Astrocyte (in vitro differentiated cells and primary cell): ENCODE data around the gene BICRA. TPM values are rescaled to one million over a fixed set of nuclear protein-coding genes. Genes with fewer than 3 reads are reported as not detected.

Experiments
- DNase-seq: peaks from one replicate; pipeline ENCODE4 v3.0.0-alpha.2; 2010; ENCODE audit warnings: low read depth
- FAIRE-seq: peaks from 2 replicates; lab custom pipeline; 2011; peaks lifted over from hg19 to GRCh38; lab: Jason Lieb, UNC
- H2AFZ ChIP-seq: 2 replicates; pipeline ENCODE4 v1.6.0; 2012; ENCODE audit warnings: low read depth, low read length, inconsistent platforms
- H3K27ac ChIP-seq: 2 replicates; pipeline ENCODE4 v1.5.1; 2011; ENCODE audit warnings: low read depth, low read length, inconsistent platforms
- H3K27me3 ChIP-seq: 2 replicates; pipeline ENCODE4 v1.6.0; 2011; ENCODE audit warnings: low read length, inconsistent platforms; ENCODE audit not compliant: insufficient read depth
- H3K36me3 ChIP-seq: 2 replicates; pipeline ENCODE4 v1.5.1; 2011; ENCODE audit warnings: low read length, inconsistent platforms; ENCODE audit not compliant: insufficient read depth
- H3K4me1 ChIP-seq: 2 replicates; pipeline ENCODE4 v1.5.1; 2011; ENCODE audit warnings: low read length, inconsistent platforms; ENCODE audit not compliant: insufficient read depth
- H3K4me2 ChIP-seq: 2 replicates; pipeline ENCODE4 v1.6.0; 2012; ENCODE audit warnings: low read length, inconsistent platforms
- H3K4me3 ChIP-seq: 2 replicates; pipeline ENCODE4 v1.5.1; 2011; ENCODE audit warnings: low read depth, mild to moderate bottlenecking, low read length, inconsistent platforms; ENCODE audit not compliant: insufficient read depth
- H3K79me2 ChIP-seq: 2 replicates; pipeline ENCODE4 v1.6.0; 2012; ENCODE audit warnings: mild to moderate bottlenecking, low read length, inconsistent platforms; ENCODE audit not compliant: insufficient read depth
- H3K9ac ChIP-seq: 2 replicates; pipeline ENCODE4 v1.6.0; 2012; ENCODE audit warnings: mild to moderate bottlenecking, low read length, inconsistent platforms
- H3K9me3 ChIP-seq: 2 replicates; pipeline ENCODE4 v1.5.1; 2012; ENCODE audit warnings: low read depth, mild to moderate bottlenecking, low read length, inconsistent platforms; ENCODE audit not compliant: insufficient read depth
- H4K20me1 ChIP-seq: 2 replicates; pipeline ENCODE4 v1.6.0; 2012; ENCODE audit warnings: low read length, inconsistent platforms; ENCODE audit not compliant: insufficient read depth
- H3K27ac Mint-ChIP-seq: one replicate; pipeline ENCODE4 v1.8.0; 2021; ENCODE audit warnings: mild to moderate bottlenecking, mixed read lengths; ENCODE audit not compliant: unreplicated experiment
- H3K27me3 Mint-ChIP-seq: one replicate; pipeline ENCODE4 v1.8.0; 2021; ENCODE audit warnings: low read depth, mixed read lengths; ENCODE audit not compliant: unreplicated experiment
- H3K36me3 Mint-ChIP-seq: one replicate; pipeline ENCODE4 v1.8.0; 2021; ENCODE audit warnings: low read depth, mixed read lengths; ENCODE audit not compliant: unreplicated experiment
- H3K4me1 Mint-ChIP-seq: one replicate; pipeline ENCODE4 v1.8.0; 2021; ENCODE audit warnings: low read depth, mixed read lengths; ENCODE audit not compliant: unreplicated experiment
- H3K4me3 Mint-ChIP-seq: one replicate; pipeline ENCODE4 v1.8.0; 2021; ENCODE audit warnings: mild to moderate bottlenecking, moderate library complexity, mixed read lengths; ENCODE audit not compliant: unreplicated experiment
- H3K9me3 Mint-ChIP-seq: one replicate; pipeline ENCODE4 v1.8.0; 2021; ENCODE audit warnings: mild to moderate bottlenecking, mixed read lengths; ENCODE audit not compliant: unreplicated experiment
- CTCF ChIP-seq: IDR thresholded peaks from 2 replicates; pipeline ENCODE4 v1.5.1; 2011; ENCODE audit warnings: low read depth, mild to moderate bottlenecking, inconsistent platforms, low read length, moderate library complexity; ENCODE audit not compliant: insufficient read depth
- EZH2 ChIP-seq: IDR thresholded peaks from 2 replicates; pipeline ENCODE4 v1.6.1; 2012; ENCODE audit warnings: mild to moderate bottlenecking, low read length, inconsistent platforms; ENCODE audit not compliant: insufficient read depth
- total RNA-seq: library from RNA; stranded (reverse); gene quantifications from 2 replicates; pipeline ENCODE4 v1.2.1, GENCODE V29; 2021

Gene BICRA
- total RNA-seq, 1 donor from 2014 or later = 20.7 TPM

GRCh38 chr19:47580397-47580796 lies 28.5 kb upstream of the BICRA start:
- Histone ChIP-seq H3K27ac (no peak overlapping the region), H2AFZ (no peak overlapping the region), H3K9me3 (peaks cover 5% of the 10 kb centered on the region), H3K36me3 (no peaks in the 10 kb centered on the region), H3K4me3 (no peak overlapping the region), H3K27me3 (peaks cover 2% of the 10 kb centered on the region), H4K20me1 (no peaks in the 10 kb centered on the region), H3K79me2 (no peaks in the 10 kb centered on the region), H3K9ac (no peak overlapping the region), H3K4me2 (no peak overlapping the region), H3K4me1 (no peaks in the 10 kb centered on the region)
- TF ChIP-seq CTCF (no peak), EZH2 (no peak)
- Mint-ChIP-seq H3K4me1 (peaks cover 5% of the 10 kb centered on the region), H3K36me3 (peaks cover 2% of the 10 kb centered on the region), H3K27ac (no peak overlapping the region), H3K9me3 (no peaks in the 10 kb centered on the region), H3K27me3 (no peaks in the 10 kb centered on the region), H3K4me3 (no peak overlapping the region)
- no peak for FAIRE-seq
- DNase-seq = no peak

GRCh38 chr19:47581605-47582319 lies 27.2 kb upstream of the BICRA start:
- H3K4me3 ChIP-seq = no peak overlapping the region
- peak overlapping the region; percentile 26 for H3K9ac ChIP-seq
- no peak for FAIRE-seq
- peaks cover 5% of the 10 kb centered on the region for H3K36me3 Mint-ChIP-seq
- H3K4me3 Mint-ChIP-seq = no peak overlapping the region
- no peak for TF ChIP-seq CTCF
- no peak for TF ChIP-seq EZH2
- peaks cover 11% of the 10 kb centered on the region for H3K9me3 ChIP-seq
- no peaks in the 10 kb centered on the region for H3K79me2 ChIP-seq
- H3K4me1 ChIP-seq = no peaks in the 10 kb centered on the region
- DNase-seq = no peak
- peaks cover 5% of the 10 kb centered on the region for H3K9me3 Mint-ChIP-seq
- peaks cover 11% of the 10 kb centered on the region for H3K4me1 Mint-ChIP-seq
- no peaks in the 10 kb centered on the region for H3K36me3 ChIP-seq
- peak overlapping the region; percentile 62 for H3K4me2 ChIP-seq
- H3K27ac ChIP-seq = no peak overlapping the region
- no peak overlapping the region for H3K27ac Mint-ChIP-seq
- H3K27me3 ChIP-seq = peaks cover 2% of the 10 kb centered on the region
- no peaks in the 10 kb centered on the region for H4K20me1 ChIP-seq
- no peak overlapping the region for H2AFZ ChIP-seq
- no peaks in the 10 kb centered on the region for H3K27me3 Mint-ChIP-seq

GRCh38 chr19:47582320-47582909 lies 26.5 kb upstream of the BICRA start:
- H3K27ac ChIP-seq = no peak overlapping the region

More at GRCh38 chr19:47582320-47582909, 26.5 kb upstream of the BICRA start:
- no peak overlapping the region for H3K4me3 Mint-ChIP-seq
- Histone ChIP-seq H3K36me3 (no peaks in the 10 kb centered on the region), H3K27me3 (no peaks in the 10 kb centered on the region), H2AFZ (no peak overlapping the region), H3K4me3 (no peak overlapping the region), H3K4me1 (no peaks in the 10 kb centered on the region), H3K79me2 (no peaks in the 10 kb centered on the region), H3K9me3 (peaks cover 11% of the 10 kb centered on the region), H3K9ac (peak overlapping the region; percentile 26), H4K20me1 (no peaks in the 10 kb centered on the region), H3K4me2 (peak overlapping the region; percentile 62)
- peaks cover 11% of the 10 kb centered on the region for H3K4me1 Mint-ChIP-seq
- H3K27ac Mint-ChIP-seq = peak overlapping the region; percentile 5
- DNase-seq (peak; percentile 89), FAIRE-seq (peak; percentile 83)
- TF ChIP-seq EZH2 (no peak), CTCF (no peak)
- peaks cover 9% of the 10 kb centered on the region for H3K9me3 Mint-ChIP-seq
- peaks cover 9% of the 10 kb centered on the region for H3K36me3 Mint-ChIP-seq
- no peaks in the 10 kb centered on the region for H3K27me3 Mint-ChIP-seq
